ENCODE data around the gene CFAP43.
"Not testable (repeated sequence)": the region's sequence is repeated elsewhere in the genome, so short reads cannot be mapped to it uniquely, and the experiment has no call there.

Gene CFAP43

DNA sequence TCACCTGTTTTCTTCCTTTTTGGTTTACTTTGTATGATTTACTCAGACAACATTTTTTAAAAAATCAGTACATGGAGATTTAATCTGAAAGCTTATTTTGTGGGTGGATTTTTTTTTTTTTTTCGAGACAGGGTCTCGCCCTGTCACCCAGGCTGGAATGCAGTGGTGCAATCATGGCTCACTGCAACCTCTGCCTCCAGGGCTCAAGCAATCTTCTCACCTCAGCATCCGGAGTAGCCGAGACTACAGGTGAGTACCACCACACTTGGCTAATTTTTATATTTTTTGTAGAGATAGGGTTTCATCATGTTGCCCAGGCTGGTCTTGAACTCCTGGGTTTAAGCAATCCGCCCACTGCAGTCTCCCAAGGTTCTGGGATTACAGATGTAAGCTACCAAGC is 25.1 kb upstream of the CFAP43 start:
- DNase-seq: no peak

DNA sequence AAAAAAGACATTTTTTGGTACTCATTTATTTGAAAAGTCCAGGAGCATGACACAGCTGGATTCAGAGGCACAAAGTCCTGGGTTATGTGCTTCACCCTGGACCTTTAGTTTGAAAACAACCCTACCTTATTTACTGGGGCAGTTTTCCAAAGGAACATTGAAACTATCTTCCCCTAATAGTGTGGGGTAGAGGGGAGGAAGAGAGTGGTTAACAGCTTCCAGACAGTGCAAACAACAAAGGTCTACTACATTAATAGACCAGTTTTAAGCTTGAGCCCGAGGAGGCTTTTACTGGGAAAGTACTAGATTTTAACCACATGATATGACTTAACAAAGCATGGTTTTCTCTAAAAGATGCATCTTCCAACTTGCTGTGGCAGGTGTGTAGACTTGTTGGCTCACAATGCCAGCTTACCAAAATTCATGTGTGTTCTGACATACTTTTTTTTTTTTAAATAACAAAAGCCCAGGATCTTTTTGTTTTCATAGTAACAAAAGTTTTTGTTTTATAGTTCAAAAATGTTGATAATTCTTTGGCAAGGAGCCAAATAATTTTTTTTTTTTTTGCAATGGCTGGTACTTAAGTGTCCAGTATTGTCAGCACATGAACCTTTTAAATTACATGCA is 24.3 kb upstream of the CFAP43 start:
- DNase-seq: no peak

DNA sequence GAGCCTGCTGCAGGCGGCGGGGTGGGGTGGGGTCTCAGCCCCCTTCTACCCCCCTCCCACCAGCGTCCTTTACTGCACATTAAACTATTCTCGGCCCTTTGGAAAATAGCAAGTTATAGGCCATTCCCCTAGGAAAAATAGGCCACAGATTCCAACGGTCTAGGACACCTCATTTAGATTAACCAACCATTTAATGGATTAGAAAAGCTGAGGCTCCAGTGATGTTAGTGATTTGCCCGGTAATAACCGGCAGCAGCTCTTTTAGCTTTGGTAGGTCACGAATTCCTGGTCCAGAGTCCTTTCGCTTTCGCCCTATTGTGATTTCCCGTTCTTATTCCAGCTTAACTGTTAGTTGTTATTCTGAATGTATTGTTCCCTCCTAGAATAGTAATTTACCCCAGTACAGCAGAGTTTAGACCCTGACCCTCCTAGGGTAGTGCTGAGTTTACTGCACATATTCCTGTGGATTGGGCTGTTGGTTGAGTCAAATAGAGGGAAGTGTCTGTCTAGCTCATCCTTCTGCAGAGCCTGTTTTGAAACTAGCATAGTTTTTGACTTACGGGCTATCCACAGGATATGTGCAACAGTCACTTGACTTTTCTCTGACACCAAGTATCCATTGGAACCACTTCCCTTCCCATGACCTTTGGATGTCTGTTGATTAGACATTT is 23.3 kb upstream of the CFAP43 start:
- DNase-seq: no peak

DNA sequence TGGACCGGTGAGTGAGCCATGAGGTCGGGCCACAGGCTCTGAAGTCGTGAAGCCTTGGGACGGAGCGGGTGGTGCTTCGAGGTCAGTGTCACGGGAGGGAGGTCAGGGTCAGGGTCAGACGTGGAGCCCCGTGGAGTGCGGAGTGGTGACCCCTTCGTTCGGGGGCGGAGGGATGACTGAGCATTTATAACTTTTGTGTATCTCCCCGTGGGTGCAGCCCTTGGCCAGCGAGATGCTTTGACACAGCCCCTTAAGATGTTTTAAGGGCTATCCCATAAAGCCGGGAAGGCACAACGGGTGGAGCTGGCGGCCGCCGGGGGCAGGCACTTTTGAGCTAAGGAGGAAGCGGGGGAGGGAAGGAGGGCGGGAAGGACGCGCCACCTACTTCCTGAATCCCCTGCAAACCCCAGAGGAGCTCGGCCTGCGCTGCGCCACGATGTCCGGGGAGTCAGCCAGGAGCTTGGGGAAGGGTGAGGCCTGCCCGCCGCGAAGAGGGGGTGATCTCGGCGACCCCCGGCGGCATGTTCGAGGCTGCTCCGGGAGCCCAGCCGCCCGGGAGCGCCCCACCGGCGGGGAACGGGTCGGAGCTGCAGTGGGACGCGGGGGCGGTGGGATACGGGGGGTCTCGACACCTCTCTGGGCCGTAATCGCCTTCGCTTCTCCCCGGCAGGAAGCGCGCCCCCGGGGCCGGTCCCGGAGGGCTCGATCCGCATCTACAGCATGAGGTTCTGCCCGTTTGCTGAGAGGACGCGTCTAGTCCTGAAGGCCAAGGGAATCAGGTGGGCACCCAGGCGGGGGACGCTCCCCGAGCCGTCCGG is 22.5 kb upstream of the CFAP43 start, which contains the start of gene GSTO1:
Gene GSTO1, plus strand, starts transcription at position 400 of the 818 bp plus-strand sequence. Its CDS starts 37 bp downstream, at position 437.
- peak; percentile 9 for DNase-seq

DNA sequence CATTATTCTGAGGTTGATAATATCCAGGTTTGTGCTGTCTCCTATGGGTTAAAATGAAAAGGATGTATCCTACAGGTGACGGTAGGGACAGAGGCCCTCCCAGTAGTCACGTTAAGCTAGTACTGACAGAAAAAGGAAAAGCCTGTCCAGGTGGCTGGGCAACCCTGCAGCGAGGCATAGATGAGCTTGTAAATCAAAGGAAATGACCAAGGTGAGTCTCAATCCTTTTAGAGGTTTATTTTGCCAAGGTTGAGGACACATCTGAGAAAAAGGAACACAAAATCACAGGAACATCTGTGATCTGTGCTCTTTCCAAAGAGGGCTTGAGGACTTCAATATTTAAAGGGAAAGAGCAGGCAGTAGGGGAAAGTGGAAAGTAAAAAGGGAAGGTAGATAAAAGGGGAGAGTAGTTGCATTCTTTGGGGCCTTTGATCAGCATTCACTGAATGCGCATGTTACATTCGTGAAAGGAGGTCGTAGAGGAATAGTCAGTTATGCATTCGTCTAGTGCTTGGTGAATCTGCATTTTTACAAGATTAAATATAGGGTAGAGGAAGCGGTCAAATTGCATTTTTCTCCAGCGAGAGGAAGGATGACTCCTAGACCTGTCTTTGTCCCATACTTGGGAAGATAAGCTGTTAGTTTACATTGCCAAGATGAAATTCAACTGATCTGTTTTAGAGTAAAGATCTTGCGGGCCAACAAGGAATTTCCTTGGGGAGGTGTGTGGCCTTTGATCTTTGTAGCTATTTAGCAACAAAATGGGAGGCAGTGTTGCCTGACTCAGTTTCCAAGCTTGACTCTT is 21.6 kb upstream of the CFAP43 start:
- DNase-seq: no peak

DNA sequence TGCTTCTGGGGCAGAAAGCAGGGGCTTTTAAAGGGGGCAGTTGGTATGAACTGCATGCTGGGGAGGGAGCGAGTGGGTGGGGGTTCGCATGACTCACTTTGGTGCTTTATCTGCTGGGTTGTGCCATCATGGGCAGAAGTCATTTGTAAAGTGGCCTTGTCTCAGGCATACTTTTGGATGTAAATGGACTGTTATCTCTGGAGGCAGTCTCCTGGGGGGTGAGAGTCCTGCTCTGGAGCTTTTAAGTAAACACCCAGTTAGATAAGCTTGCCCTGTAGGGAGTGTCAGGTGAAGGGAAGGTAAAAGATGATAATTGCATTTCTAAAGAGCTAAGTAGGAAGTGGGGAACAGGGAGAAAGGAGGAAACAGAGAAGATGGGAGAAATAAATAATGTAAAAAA is 20.9 kb upstream of the CFAP43 start:
- no peak for DNase-seq

DNA sequence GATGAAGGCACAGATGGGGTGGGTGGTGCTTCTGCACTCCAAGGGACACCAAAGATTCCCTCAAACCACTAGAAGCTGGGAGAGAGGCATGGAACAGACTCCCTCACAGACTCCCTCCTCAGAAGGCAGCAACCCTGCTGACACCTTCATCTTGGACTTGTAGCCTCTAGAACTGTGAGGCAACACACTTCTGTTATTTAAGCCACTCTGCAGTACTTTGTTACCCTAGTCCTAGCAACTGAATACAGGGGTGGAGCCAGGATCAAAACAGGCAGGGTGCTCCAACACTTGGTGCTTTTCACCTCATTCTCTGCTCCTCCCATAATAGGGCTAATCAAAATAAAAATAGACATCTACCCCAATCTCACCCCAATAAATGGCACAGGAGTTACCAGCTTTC is 20.2 kb upstream of the CFAP43 start:
- DNase-seq: no peak

DNA sequence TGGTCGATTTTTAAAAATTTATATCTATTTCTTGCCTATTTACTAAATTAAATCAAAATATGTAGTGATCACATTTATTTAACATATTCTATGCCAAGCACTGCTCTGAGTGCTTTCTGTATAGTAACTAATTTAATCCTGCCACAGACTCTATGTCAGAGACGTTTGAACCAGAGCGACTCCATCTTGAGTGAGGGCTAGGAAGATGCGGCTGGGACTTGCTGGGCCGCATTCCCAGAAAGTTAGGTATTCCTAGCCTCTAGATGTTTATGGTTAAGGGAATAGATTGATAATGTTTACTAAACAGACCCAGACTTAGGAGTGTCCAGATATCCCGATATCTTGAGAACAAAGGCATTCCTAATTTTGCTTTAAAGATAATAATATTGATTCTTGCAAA is 19.3 kb upstream of the CFAP43 start:
- DNase-seq: no peak

DNA sequence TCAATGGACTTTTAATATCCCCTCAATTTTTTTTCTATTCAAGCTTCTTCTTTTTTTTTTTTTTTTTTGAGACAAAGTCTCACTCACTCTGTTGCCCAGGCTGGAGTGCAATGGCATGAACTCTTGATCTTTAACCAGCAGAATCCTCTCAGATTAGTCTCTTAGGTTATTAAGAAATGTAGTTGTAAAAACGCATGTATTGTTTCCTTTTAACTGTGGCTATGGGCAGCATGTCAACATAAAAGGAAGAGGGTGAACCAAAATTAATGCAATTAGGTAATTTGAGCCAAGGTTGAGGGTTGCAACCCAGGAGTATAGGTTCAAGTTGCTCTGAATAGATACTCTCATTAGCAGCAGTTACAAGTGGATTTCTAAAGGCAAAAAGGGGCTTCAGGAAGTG is 18.2 kb upstream of the CFAP43 start:
- no peak for DNase-seq

DNA sequence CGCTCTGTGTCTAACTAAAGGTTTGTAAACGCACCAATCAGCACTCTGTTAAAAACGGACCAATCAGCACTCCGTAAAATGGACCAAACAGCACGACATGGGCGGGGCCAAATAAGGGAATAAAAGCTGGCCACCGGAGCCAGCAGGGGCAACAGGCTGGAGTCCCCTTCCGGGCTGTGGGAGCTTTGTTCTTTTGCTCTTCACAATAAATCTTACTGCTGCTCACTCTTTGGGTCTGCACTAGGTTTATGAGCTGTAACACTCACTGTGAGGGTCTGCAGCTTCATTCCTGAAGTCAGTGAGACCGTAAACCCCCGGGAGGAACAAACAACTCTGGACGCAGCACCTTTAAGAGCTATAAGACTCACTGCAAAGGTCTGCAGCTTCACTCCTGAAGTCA is 16.8 kb upstream of the CFAP43 start:
- not testable (repeated sequence) for DNase-seq

DNA sequence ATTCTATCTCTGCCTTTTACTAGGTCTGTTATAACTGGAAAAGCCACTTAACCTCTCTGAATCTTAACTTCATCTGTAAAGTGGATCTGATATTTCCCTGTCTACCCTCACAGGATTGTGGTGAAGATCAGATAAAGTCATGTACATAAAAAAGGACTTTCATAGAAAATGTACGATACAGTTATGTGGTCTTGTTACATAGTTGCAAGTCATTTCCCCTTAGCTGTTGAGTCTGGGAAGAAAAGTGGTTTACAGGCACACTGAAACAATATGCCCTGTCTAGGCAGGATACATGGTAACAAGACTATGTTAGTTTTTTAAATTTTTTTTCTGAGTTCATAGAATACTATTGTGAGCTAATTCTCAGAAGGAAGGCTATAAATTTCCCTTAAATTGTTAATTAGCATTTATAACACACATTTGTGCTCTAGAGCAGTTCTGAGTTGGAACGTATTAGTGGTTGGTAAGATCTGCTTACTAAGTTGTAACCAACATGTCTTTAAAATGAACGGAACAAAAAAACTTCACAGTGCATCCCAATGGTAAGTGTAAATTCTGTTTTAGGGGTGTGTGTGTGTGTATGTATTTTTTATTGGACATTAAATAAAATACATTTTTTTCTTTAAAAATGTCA is 15.5 kb upstream of the CFAP43 start:
- DNase-seq: no peak

DNA sequence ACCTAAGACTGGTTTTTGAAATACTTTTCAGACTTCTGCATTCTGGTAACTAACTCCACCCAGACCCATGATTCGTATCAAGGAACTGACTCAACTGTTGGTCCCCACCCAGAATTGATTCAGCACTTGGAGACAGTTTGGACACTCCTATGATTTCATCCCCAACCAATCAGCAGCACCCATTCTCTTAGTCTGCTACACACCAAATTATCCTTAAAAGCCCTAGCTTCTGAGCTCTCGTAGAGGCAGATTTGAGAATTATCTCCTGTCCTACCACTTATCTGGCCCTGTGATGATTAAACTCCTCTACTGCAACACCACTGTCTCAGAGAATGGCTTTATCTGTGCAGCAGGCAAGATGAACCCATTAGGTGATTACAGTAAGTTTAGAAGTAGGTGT is 14.8 kb upstream of the CFAP43 start:
- no peak for DNase-seq

DNA sequence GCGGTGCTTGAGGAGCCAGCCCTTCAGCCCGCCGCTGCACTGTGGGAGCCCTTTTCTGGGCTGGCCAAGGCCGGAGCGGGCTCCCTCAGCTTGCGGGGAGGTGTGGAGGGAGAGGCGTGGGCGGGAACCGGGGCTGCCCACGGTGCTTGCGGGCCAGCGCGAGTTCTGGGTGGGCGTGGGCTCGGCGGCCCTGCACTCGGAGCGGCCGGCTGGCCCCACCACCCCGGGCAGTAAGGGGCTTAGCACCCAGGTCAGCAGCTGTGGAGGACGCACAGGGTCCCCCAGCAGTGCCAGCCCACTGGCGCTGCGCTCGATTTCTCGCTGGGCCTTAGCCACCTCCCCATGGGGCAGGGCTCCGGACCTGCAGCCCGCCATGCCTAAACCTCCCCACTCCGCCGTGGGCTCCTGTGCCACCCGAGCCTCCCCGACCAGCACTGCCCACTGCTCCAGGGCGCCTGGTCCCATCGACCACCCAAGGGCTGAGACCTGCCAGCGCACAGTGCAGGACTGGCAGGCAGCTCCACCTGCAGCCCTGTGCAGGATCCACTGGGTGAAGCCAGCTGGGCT is 13.0 kb upstream of the CFAP43 start:
- DNase-seq: no peak

DNA sequence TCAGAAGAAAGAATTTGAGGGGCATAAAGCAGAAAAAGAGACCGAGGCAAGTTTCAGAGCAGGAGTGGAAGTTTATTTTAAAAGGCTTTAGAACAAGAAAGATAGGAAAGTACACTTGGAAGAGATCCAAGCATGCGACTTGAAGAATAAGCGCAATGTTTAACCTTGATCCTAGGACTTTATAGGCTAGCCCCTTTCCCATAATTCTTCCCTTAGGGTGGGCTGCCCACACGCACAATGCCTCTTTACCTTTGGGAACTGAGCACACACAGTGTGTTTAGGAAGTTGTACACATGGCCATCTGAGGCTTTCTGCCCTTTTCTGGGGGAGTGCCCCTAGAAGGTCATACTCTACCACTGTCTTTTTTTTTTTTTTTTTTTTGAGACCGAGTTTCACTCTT is 11.3 kb upstream of the CFAP43 start:
- DNase-seq: no peak

DNA sequence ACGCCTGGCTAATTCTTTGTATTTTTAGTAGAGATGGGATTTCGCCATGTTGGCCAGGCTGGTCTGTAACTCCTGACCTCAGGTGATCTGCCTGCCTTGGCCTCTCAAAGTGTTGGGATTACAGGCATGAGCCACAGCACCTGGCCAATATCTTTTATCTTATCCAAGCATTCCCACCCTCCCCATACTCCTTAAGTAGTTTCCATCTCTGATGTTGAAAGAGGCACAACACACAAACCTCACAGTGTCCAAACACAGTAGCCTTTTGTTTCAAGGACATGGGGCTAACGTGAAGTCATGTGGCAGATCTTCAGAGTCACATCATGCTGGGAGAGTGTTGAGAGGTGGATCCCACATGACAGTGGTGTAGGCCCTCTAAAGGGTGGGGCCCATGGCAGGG is 10.8 kb upstream of the CFAP43 start:
- not testable (repeated sequence) for DNase-seq

DNA sequence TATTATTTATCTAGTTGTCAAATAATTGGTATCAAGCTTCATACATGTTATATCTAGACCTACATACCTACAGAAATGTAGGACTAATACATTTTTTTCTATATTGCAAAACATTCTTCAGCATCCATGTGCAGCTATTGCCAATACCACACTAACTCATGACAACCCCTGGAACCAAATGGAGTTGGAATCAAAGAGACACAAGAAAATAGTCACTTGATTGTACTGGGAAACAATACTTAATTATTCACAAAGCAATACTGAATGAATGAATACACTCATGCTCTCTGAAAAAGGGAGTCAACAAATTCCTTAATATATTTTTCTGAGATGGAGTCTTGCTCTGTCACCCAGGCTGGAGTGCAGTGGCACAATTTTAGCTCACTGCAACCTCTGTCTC is 10.4 kb upstream of the CFAP43 start:
- no peak for DNase-seq

DNA sequence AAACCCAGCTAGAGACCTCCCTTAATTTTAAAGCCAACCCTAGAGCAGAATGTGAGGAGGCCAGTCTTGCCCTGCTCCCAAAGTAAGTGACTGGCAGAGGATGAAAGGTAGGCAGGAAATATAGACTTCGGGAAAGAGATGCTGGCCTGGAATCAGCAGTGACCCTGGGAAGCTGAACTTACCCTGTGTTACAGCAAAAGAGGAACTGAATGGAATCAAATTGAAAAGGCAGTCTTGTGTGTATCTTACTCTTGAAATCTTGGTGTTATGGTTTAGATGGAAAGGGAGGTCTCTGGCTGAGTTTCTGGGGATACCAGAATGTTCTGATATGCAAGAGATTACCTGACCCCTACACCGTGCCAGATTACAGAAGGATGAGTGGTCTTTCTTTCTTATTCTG is 7.9 kb upstream of the CFAP43 start:
- DNase-seq: no peak

DNA sequence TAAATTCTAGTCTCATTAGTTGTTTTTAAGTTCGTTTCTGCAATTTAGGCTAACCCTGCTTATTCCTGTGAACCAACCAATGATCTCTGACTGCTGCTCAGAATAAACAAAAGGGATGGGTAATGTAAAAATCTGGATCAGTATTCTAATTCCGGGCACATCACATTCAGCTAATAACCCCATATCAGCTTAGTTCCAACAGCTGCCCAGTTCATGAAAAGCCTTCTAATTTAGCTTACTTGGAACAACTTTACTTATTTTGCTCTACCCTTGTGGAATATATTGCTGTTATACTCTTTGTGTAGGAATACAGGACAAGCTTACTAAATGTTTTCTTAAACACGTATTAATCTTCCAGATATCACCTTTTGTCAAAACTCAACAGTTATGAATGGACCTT is 3.6 kb upstream of the CFAP43 start:
- no peak for DNase-seq

DNA sequence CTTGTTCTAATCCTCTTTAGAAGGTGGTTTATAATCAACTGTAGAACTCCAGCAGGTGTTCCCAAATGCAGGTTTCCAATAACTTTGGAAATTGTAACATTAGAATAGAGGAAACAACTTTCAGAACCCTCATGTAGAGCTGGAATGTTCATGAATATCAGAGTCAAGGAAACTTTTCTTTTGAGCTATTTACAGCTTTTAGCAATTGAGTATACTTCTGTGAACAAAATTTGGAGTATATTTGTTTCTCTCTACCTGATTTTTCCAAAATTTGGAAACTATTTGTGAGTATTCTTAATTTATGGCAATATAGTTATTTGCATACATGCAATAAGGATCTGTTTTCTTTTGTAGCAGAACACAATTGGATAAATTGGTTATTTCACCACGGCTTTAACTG is 2.8 kb upstream of the CFAP43 start:
- no peak for DNase-seq

DNA sequence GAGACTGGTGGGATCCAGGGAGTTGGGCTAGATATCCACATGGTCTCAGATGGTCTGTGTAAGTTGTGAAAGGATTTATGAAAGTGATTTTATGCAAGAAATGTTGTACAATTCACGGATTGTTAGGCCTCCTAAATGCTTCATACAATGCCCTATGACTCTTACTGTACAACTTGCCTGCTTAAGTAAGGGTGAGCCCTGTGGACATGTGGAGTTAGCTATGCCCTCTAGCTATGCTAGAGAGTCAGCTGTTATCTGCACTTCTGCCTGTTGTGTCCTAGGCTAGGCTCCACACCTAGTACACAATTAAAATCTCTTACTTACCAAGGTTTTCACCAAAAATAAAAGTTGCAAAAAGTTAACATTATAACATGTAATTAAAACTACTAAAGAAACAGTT is 1.7 kb upstream of the CFAP43 start:
- no peak for DNase-seq

DNA sequence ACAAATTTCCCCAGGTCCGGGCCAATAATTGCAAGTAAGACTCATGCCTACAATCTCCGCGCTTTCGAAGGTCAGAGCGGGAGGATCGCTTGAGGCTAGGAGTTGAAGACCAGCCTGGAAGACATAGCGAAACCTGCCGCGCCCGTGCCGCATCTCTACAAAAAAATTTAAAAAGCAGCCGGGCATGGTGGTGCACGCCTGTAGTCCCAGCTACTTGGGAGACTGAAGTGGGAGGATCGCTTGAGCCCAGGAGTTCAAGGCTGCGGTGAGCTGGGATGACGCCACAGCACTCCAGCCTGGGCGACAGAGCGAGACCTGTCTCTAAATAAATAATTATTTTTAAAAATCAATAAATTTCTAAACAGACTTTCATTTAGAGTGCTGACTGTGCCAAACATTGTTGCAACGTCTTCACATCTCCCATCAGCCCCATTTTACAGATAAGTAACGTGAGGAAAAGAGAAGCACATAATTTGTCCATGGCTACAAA is 494 bp upstream of the CFAP43 start:
- no peak for DNase-seq

DNA sequence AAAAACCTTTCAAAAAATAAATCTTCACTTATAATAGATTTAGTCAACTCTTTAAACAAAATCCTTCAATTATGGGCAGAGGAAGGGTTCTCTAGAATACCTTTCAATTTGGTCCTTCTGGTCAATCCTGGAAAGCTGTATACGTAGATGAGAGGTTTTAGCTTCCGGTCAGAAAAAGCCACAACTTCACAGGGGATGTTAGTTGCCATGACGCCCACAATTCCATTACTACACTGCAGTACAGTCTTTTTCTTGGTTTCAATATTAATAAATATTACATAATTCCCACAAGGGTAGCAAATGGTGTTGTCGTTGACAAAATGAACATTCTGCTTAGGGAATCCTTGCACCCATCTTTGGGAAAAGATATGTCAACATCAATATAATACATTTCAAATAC is 1.7 kb downstream of the CFAP43 start:
- DNase-seq: no peak
